Lung (tissue), 12 donors: Measurements from ENCODE around the gene ZNF182. TPM values are rescaled to one million over a fixed set of nuclear protein-coding genes. Genes with fewer than 3 reads are reported as not detected.
"Not testable (repeated sequence)": the region's sequence is repeated elsewhere in the genome, so short reads cannot be mapped to it uniquely, and the experiment has no call there.

Experiments
- ATAC-seq: fragments of 200-7000 bp; cut with Tn5 transposase; one replicate; pipeline ENCODE4 v1.9.1; 2020; ENCODE audit warnings: moderate number of reproducible peaks; ENCODE audit not compliant: insufficient read depth, low FRiP score
- DNase-seq, 3 donors: peaks; one replicate each; pipeline ENCODE4 v3.0.0-alpha.2; 2013 to 2017
- H3K27ac ChIP-seq, 2 donors: one replicate each; pipeline ENCODE4 v1.5.1; 2013; ENCODE audit warnings: mild to moderate bottlenecking in 2 of 2, moderate library complexity in 2 of 2, control low read depth in 1 of 2, inconsistent platforms in 1 of 2, low read depth in 1 of 2, low read length in 1 of 2
- H3K27me3 ChIP-seq, 3 donors: one replicate each; pipeline ENCODE4 v1.5.1; 2013; ENCODE audit warnings: low read length in 2 of 3; ENCODE audit not compliant: control insufficient read depth in 3 of 3, insufficient read depth in 3 of 3
- H3K36me3 ChIP-seq, 4 donors: one replicate each; pipeline ENCODE4 v1.5.1; 2013; ENCODE audit warnings: low read length in 4 of 4, mild to moderate bottlenecking in 1 of 4, moderate library complexity in 1 of 4; ENCODE audit not compliant: control insufficient read depth in 4 of 4, insufficient read depth in 4 of 4
- H3K4me1 ChIP-seq, 5 donors: one replicate each; pipeline ENCODE4 v1.5.1; 2013; ENCODE audit warnings: low read length in 5 of 5, mild to moderate bottlenecking in 2 of 5, moderate library complexity in 1 of 5; ENCODE audit not compliant: control insufficient read depth in 5 of 5, insufficient read depth in 5 of 5
- H3K4me3 ChIP-seq: one replicate; pipeline ENCODE4 v1.5.1; 2013; ENCODE audit warnings: mild to moderate bottlenecking, control low read depth, moderate library complexity
- H3K9ac ChIP-seq, 2 donors: one replicate each; pipeline ENCODE4 v1.5.1; 2013; ENCODE audit warnings: low read length in 2 of 2, control low read depth in 1 of 2; ENCODE audit not compliant: insufficient read depth in 1 of 2
- H3K9me3 ChIP-seq, 4 donors: one replicate each; pipeline ENCODE4 v1.5.1; 2013; ENCODE audit warnings: low read length in 3 of 4, mild to moderate bottlenecking in 1 of 4, moderate library complexity in 1 of 4; ENCODE audit not compliant: control insufficient read depth in 4 of 4, insufficient read depth in 3 of 4
- CTCF ChIP-seq: IDR thresholded peaks from 2 replicates; pipeline ENCODE4 v1.5.1; 2012; ENCODE audit warnings: mild to moderate bottlenecking; ENCODE audit errors: control extremely low read depth, extremely low read depth
- WGBS, 2 donors: extraction: QIAGEN DNeasy Blood & Tissue Kit; methylation state at CpG; one replicate each; pipeline ENCODE4 v1.1.7; 2013; 5-methylcytosine and 5-hydroxymethylcytosine counted together
- polyA plus RNA-seq, 2 donors: library from polyadenylated mRNA; stranded (reverse); fragments of 200-250 nt; gene quantifications; one replicate each; pipeline ENCODE4 v1.2.1, GENCODE V29; 2013
- total RNA-seq, 2 donors: library from RNA; depleted of rRNA in 1 of 2; stranded (reverse); fragments of >200 nt in 1 of 2; gene quantifications; one replicate each; pipeline ENCODE4 v1.2.1, GENCODE V29; 2014 to 2021
- donor health status: control.
- donor health status: control.
- donor health status: Bipolar disorder and iron deficiency.
- donor health status: healthy.
- donor health status: DM: yes; HTN: yes; CAD: no.

Gene ZNF182
- total and polyA plus RNA-seq, 4 donors, result 2.7 to 9.5 (median 3.8) TPM

- Histone ChIP-seq H3K4me1 (no peaks in the 10 kb centered on the region), H3K9me3 (peaks cover 0 to 2% (median 0%) of the 10 kb centered on the region in 4 donors), H3K27me3 (no peaks in the 10 kb centered on the region), H3K4me3 (no peak overlapping the region), H3K9ac (no peak overlapping the region), H3K27ac (no peak overlapping the region), H3K36me3 (no peaks in the 10 kb centered on the region)
- DNase-seq (no peak), ATAC-seq (no peak)
- 88 to 98% methylated on average over 8 of the region's 8 CpGs for WGBS, 2 donors
- no peak for TF ChIP-seq CTCF
Measured at GRCh38 chrX:48028091-48028490, 24.3 kb upstream of the ZNF182 start.

GRCh38 chrX:48027545-48027944, 23.8 kb upstream of the ZNF182 start:
- H3K27ac ChIP-seq, result peak overlapping the region in 1 of 2 donors; percentile 38
- DNase-seq, H3K4me3 ChIP-seq, ATAC-seq, H3K36me3 ChIP-seq, H3K27me3 ChIP-seq, H3K4me1 ChIP-seq, H3K9ac ChIP-seq, H3K9me3 ChIP-seq: not testable (repeated sequence)
- 76 to 77% methylated on average over 3 to 4 of the region's 4 CpGs for WGBS, 2 donors

DNA sequence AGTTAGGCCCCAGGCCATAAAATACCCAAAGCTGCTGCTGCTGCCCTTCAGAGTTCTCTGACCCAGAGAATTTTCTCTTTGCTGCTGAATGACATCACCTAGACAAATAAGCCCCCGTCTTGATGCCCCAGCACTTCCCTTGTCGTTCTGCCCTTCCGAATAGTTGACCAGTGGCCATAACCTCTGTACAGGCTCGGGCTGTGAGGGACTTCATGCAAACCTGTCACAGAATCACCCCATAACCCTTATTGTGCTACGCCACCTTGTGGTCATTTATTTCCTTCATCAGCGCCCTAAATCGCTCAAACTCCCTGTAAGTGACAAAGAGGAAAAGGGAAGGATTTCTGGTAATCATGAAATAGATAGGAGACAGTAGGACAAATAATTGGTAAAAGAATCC, 21.8 kb upstream of the ZNF182 start:
- WGBS, 2 donors, result 0 to 14% methylated on average over 7 of the region's 7 CpGs
- ATAC-seq (no peak), DNase-seq (peak; percentile 39 to 80 (median 76))

GRCh38 chrX:48022738-48023137, 18.9 kb upstream of the ZNF182 start:
- Histone ChIP-seq H3K9me3 (peaks cover 0 to 7% (median 1%) of the 10 kb centered on the region in 4 donors), H3K27me3 (no peaks in the 10 kb centered on the region), H3K9ac (no peak overlapping the region), H3K27ac (no peak overlapping the region), H3K4me1 (no peaks in the 10 kb centered on the region), H3K4me3 (no peak overlapping the region), H3K36me3 (no peaks in the 10 kb centered on the region)
- no peak for TF ChIP-seq CTCF
- no peak for DNase-seq
- WGBS, 2 donors, result 84 to 91% methylated on average over 3 of the region's 3 CpGs
- no peak for ATAC-seq

More for the DNA sequence above, 21.8 kb upstream of the ZNF182 start:
- no peaks in the 10 kb centered on the region for H3K4me1 ChIP-seq
- peaks cover 0 to 7% (median 1%) of the 10 kb centered on the region in 4 donors for H3K9me3 ChIP-seq
- H3K36me3 ChIP-seq, result no peaks in the 10 kb centered on the region
- no peak overlapping the region for H3K27ac ChIP-seq
- H3K4me3 ChIP-seq, result no peak overlapping the region
- no peaks in the 10 kb centered on the region for H3K27me3 ChIP-seq
- TF ChIP-seq CTCF, result peak; percentile 62
- no peak overlapping the region for H3K9ac ChIP-seq
